ENCODE measurements around the gene SNX9.
A peak's percentile ranks its signal among the peaks of the same experiment; 100 is the strongest.

SNX9 gene

DNA sequence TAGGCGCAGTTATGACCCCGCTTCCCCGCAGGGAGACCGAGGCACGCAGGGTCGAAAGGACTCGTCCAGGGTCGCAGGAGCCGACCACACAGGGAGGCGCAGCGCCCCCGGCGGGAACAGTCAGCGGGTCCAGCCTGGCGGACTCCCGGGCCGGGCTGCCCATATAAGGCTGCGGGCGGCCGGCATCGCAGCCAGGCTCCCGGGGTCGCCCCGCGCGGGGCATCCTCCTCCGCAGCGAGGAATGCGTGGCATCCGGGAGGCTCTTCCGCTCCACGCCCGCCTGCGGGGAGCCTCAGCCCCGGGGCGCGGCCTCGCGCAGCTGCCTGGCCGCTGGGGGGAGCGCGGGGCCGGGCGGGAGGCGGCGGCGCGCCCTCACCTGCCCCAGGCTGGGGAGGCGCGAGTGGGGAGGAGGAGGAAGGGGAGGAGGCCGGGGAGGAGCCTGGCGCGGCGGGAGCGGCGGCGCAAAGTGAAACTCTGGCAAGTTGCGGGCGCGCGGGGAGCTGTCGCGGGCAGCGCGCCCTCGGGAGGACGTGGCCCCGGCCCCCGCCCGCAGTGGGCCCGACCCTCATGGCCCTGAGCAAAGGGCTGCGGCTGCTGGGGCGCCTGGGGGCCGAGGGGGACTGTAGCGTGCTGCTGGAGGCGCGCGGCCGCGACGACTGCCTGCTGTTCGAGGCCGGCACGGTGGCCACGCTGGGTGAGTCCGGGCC, 158.5 kb downstream of the SNX9 start, which contains the start of gene SYNJ2:
Gene SYNJ2 (plus strand): TSS at position 469 of the 707 bp plus-strand sequence. CDS start 99 bp downstream, at position 568.
- Mint-ChIP-seq H3K9me3 (no peaks in the 10 kb centered on the region), H3K4me1 (peaks cover 35% of the 10 kb centered on the region), H3K4me3 (peak within 1 kb of the TSS; percentile 73), H3K27ac (peak within 1 kb of the TSS; percentile 52), H3K36me3 (no peaks in the 10 kb centered on the region)
- peak; percentile 65 to 84 for DNase-seq (ENCODE audit: low spot score in 2 of 2)
- ATAC-seq: peak; percentile 92

GRCh38 chr6:157982102-157982562, 159.1 kb downstream of the SNX9 start:
- peak overlapping the region; percentile 52 for H3K27ac Mint-ChIP-seq
- ATAC-seq: peak; percentile 46
- H3K36me3 Mint-ChIP-seq: no peaks in the 10 kb centered on the region
- peak overlapping the region; percentile 73 for H3K4me3 Mint-ChIP-seq
- H3K9me3 Mint-ChIP-seq: no peaks in the 10 kb centered on the region
- peak; percentile 27 to 63 for DNase-seq (ENCODE audit: low spot score in 2 of 2)
- peaks cover 35% of the 10 kb centered on the region for H3K4me1 Mint-ChIP-seq

GRCh38 chr6:157982563-157983405, 159.7 kb downstream of the SNX9 start:
- H3K36me3 Mint-ChIP-seq: no peaks in the 10 kb centered on the region
- ATAC-seq (no peak), DNase-seq (ENCODE audit: low spot score in 2 of 2) (no peak)
- H3K27ac Mint-ChIP-seq: peak overlapping the region; percentile 52
- peaks cover 35% of the 10 kb centered on the region for H3K4me1 Mint-ChIP-seq
- peak overlapping the region; percentile 73 for H3K4me3 Mint-ChIP-seq
- no peaks in the 10 kb centered on the region for H3K9me3 Mint-ChIP-seq

- ATAC-seq: no peak
- Mint-ChIP-seq H3K4me1 (peaks cover 42% of the 10 kb centered on the region), H3K4me3 (peak overlapping the region; percentile 73), H3K36me3 (no peaks in the 10 kb centered on the region), H3K9me3 (no peaks in the 10 kb centered on the region), H3K27ac (no peak overlapping the region)
- DNase-seq (ENCODE audit: low spot score in 2 of 2): no peak
Observed at GRCh38 chr6:157983406-157984119, 160.5 kb downstream of the SNX9 start.

GRCh38 chr6:157984128-157984527, 161.1 kb downstream of the SNX9 start:
- H3K4me3 Mint-ChIP-seq: peak overlapping the region; percentile 73
- peak overlapping the region; percentile 50 for H3K27ac Mint-ChIP-seq
- ATAC-seq (no peak), DNase-seq (ENCODE audit: low spot score in 2 of 2) (no peak)
- no peaks in the 10 kb centered on the region for H3K9me3 Mint-ChIP-seq
- no peaks in the 10 kb centered on the region for H3K36me3 Mint-ChIP-seq
- H3K4me1 Mint-ChIP-seq: peaks cover 44% of the 10 kb centered on the region

DNA sequence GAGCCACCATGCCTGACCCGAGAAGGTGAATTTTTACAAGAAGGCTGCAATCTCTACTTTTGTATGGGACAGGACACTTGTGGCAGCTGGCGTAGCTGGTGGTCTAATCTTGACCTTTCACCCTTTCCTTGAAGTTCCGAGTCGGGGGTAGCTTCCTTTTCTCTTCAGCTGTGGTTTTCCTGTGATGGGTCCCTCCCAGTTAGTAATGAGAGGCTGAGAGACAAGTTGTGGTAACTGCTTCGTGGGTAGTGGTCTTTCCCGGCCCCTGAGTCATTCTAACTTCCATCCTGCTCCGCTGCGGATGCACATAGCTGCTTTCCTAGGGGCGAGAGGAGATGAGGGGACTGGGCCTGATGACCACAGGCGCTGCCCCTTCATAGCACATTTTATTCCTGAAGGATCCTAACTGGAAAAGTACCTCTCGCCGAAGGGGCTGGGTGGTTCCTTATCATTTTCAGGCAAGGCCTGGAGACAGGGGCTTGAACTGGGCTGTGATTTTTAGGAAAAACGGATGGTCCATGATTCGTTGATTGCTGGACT, 161.7 kb downstream of the SNX9 start:
- DNase-seq (ENCODE audit: low spot score in 2 of 2) (no peak), ATAC-seq (no peak)
- H3K9me3 Mint-ChIP-seq: no peaks in the 10 kb centered on the region
- H3K4me1 Mint-ChIP-seq: peaks cover 48% of the 10 kb centered on the region
- peak overlapping the region; percentile 50 for H3K27ac Mint-ChIP-seq
- no peaks in the 10 kb centered on the region for H3K36me3 Mint-ChIP-seq
- H3K4me3 Mint-ChIP-seq: peak overlapping the region; percentile 73

- Mint-ChIP-seq H3K27ac (no peak overlapping the region), H3K9me3 (no peaks in the 10 kb centered on the region), H3K36me3 (no peaks in the 10 kb centered on the region), H3K4me3 (no peak overlapping the region), H3K4me1 (peaks cover 50% of the 10 kb centered on the region)
- DNase-seq (ENCODE audit: low spot score in 2 of 2) (no peak), ATAC-seq (no peak)
Observed at GRCh38 chr6:157985378-157986155, 162.5 kb downstream of the SNX9 start.

- DNase-seq (ENCODE audit: low spot score in 2 of 2) (no peak), ATAC-seq (no peak)
- Mint-ChIP-seq H3K4me1 (peaks cover 50% of the 10 kb centered on the region), H3K27ac (no peak overlapping the region), H3K36me3 (no peaks in the 10 kb centered on the region), H3K9me3 (no peaks in the 10 kb centered on the region), H3K4me3 (no peak overlapping the region)
Observed at GRCh38 chr6:157987788-157988699, 165.0 kb downstream of the SNX9 start.

DNA sequence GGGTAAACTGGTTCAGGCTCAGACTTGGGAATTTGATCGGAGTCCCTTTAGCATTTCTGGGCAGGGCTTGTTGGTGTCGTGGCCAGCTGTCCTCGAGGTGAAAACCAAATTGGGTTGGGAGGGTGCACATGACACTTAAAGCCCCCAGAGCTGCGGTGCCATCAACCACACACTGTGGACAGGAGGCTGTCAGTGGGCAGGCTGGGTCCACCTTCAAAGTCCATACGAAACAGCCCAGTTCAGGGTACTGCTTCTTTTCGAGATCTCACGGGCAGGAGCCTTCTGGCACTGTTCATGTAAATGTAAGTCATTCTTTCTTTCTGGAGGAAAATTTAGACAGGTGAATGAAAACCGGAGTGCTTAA, 165.6 kb downstream of the SNX9 start:
- H3K27ac Mint-ChIP-seq: no peak overlapping the region
- peaks cover 46% of the 10 kb centered on the region for H3K4me1 Mint-ChIP-seq
- H3K4me3 Mint-ChIP-seq: no peak overlapping the region
- ATAC-seq (no peak), DNase-seq (ENCODE audit: low spot score in 2 of 2) (no peak)
- no peaks in the 10 kb centered on the region for H3K36me3 Mint-ChIP-seq
- no peaks in the 10 kb centered on the region for H3K9me3 Mint-ChIP-seq

- Mint-ChIP-seq H3K4me3 (peak overlapping the region; percentile 60), H3K27ac (peak overlapping the region; percentile 68), H3K4me1 (peaks cover 45% of the 10 kb centered on the region), H3K36me3 (no peaks in the 10 kb centered on the region), H3K9me3 (no peaks in the 10 kb centered on the region)
- ATAC-seq (peak; percentile 9), DNase-seq (ENCODE audit: low spot score in 2 of 2) (no peak)
Observed at GRCh38 chr6:157989541-157990289, 166.7 kb downstream of the SNX9 start.

DNA sequence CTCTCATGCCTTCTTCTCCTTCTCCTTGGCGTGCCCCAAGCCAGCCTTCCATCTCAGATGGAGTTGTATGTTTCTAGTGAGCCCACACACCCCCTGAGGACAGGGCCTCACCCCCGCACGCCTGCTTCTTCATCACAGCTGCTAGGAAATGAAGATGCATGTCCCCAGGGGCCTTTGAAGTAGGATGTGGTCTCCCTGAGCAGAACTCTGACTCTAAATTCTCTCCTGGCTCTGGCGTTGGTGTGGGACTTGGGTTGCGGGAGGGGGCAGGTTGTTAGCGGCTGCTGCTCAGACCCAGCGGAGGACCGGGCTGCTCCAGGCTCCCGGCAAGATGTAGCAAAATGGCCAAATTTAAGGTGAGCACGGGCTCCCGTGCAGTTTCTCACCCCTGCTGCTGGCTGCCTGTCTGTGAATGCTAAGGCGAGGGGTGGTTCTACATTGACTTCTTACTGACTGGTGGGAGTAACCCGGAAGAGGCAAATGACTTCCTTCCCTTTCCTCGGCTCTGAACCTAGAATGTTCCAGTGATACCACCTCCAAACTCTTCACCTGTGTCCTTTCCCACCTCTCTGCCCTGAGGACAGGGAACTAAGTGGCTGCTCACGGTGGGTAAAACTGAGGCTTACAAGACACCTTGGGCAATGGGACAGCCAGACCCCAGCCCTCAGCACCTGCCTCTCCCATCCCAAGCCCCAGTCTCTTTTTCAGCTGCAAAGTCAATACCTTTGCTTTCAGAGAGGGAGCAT, 167.4 kb downstream of the SNX9 start:
- DNase-seq (ENCODE audit: low spot score in 2 of 2) (no peak), ATAC-seq (peak; percentile 76)
- Mint-ChIP-seq H3K4me1 (peaks cover 42% of the 10 kb centered on the region), H3K36me3 (no peaks in the 10 kb centered on the region), H3K27ac (peak overlapping the region; percentile 68), H3K9me3 (no peaks in the 10 kb centered on the region), H3K4me3 (peak overlapping the region; percentile 60)

DNA sequence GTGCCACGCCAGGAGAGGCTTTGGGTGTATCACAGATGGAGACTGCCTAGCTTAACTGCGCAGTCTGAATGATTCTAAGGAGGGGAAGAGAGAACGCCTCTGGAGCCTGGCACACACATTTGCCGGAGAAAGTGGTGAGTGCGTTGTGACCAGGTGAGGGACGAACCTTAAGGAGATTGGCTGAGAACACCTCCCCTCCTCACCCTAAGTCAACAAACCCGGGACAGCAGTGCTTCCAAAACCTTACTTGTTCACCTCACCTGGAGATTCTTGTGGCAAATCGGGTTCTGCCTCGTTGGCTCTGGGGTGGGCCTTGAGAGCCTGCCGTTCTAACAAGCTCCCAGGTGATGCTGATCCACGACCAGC, 168.0 kb downstream of the SNX9 start:
- Mint-ChIP-seq H3K27ac (no peak overlapping the region), H3K4me1 (peaks cover 44% of the 10 kb centered on the region)
- no peak for ATAC-seq

GRCh38 chr6:157993076-157993475, 170.0 kb downstream of the SNX9 start:
- peaks cover 48% of the 10 kb centered on the region for H3K4me1 Mint-ChIP-seq
- H3K4me3 Mint-ChIP-seq: no peak overlapping the region
- ATAC-seq (no peak), DNase-seq (ENCODE audit: low spot score in 2 of 2) (no peak)
- H3K36me3 Mint-ChIP-seq: no peaks in the 10 kb centered on the region
- H3K27ac Mint-ChIP-seq: no peak overlapping the region
- H3K9me3 Mint-ChIP-seq: no peaks in the 10 kb centered on the region

More for the DNA sequence above, 168.0 kb downstream of the SNX9 start:
- no peaks in the 10 kb centered on the region for H3K9me3 Mint-ChIP-seq
- peak overlapping the region; percentile 60 for H3K4me3 Mint-ChIP-seq
- DNase-seq (ENCODE audit: low spot score in 2 of 2): no peak
- no peaks in the 10 kb centered on the region for H3K36me3 Mint-ChIP-seq
